ENCODE data around the gene DAGLA. TPM values are rescaled to one million over a fixed set of nuclear protein-coding genes. Genes with fewer than 3 reads are reported as not detected.
A peak's percentile ranks its signal among the peaks of the same experiment; 100 is the strongest.

DAGLA gene
- total and polyA plus RNA-seq, 2 of the 13 experiments (the other 11 are each of a cell fraction or from before 2014, with no cell fraction given) = 2.6 to 3.9 TPM

DNA sequence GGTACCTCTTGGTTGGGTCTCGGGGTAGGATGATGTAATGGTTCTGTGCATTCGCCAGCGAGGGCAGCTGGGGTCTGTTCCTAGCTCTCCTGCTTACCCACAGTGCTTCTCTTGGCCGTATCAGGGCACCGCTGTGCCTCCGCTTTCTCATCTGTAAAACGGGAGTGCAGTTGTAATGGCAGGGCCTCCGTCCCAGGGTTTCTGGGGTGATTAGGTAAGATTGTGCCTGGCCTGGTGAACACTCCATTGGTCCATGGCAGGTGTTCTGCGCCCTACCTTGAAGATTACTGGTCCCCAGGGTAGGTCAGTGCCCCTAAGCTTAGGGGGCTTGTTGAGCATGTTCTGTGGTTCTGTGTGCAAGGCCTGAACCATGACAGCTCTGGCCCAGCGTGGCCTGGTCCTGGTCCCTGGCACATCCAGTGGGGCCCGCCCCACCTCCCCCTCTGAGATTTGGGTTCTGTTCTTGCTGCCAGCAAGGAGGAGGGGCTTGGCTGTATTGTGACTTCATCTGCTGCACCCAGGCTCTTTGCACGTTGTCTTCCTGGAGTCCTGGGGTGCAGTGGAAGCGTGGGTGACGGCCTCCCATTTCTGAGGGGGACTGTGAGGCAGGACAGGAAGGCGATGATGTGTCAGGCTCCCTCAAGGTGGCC is 77.1 kb downstream of the DAGLA start:
- FAIRE-seq (no peak), ATAC-seq (peak; percentile 2), DNase-seq (ENCODE audit: low spot score) (no peak)
- POLR2A ChIA-PET = interaction anchor here (0.7 to 4.6 kb wide), 13 partner anchors 9 to 217 kb away, joined by 3 to 92 read pairs (median 5); partner anchors contain the start of genes FEN1 and TMEM258
- Histone ChIP-seq H2AFZ (ENCODE audit: low read length) (no peak overlapping the region), H4K20me1 (ENCODE audit: insufficient read depth, low read length) (0 out of 2 replicates have a peak, but pooled peaks cover 2% of the 10 kb centered on the region), H3K4me3 (replicated peaks in 1 of 3; ENCODE audit: insufficient read depth in 1 of 3, low read depth in 2 of 3, low read length in 3 of 3) (peak overlapping the region; percentile 21 to 66 (median 32); a peak in 5 of 6 replicates), H3K4me2 (ENCODE audit: low read depth, low read length) (peak overlapping the region; percentile 93), H3K79me2 (ENCODE audit: insufficient read depth, low read length) (peaks cover 70% of the 10 kb centered on the region), H3K36me3 (replicated peaks in 1 of 2; ENCODE audit: control insufficient read depth in 1 of 2, insufficient read depth in 2 of 2, low read length in 2 of 2) (no peaks in the 10 kb centered on the region), H3K27me3 (ENCODE audit: control insufficient read depth in 1 of 2, insufficient read depth in 2 of 2, low read length in 2 of 2) (no peaks in the 10 kb centered on the region), H3K9me3 (ENCODE audit: low read length) (no peaks in the 10 kb centered on the region), H3K9ac (ENCODE audit: insufficient read depth, low read depth, low read length) (peak overlapping the region; percentile 89), H3K4me1 (ENCODE audit: insufficient read depth, low read length) (peaks cover 65% of the 10 kb centered on the region), H3K27ac (ENCODE audit: extremely low read length, insufficient read depth, low read length) (peak overlapping the region; percentile 100)
- BruUV-seq (replicated peaks) = no TSS peak
- CTCF ChIA-PET (ENCODE audit: low intra/inter-chr PET ratio, low total read pairs) = interaction anchor here (0.9 to 1.2 kb wide), 2 partner anchors 12 to 19 kb away, joined by 3 to 4 read pairs; no protein-coding TSS in a partner anchor
- intact Hi-C loops (cut with micrococcal nuclease; ENCODE audit: unreplicated experiment) = no loop called here
- WGBS (ENCODE audit: low lambda C conversion rate) = 75% methylated on average over 12 of the region's 15 CpGs
- in situ Hi-C loops (cut with HindIII; ENCODE audit: extremely low pct_ligation_motif_present, low pct_unique_long_range_greater_than_20kb) = no loop called here
- TF ChIP-seq HDAC6 (IDR thresholded peaks at IDR 0.05; ENCODE audit: low read depth, low read length) (no peak), ZC3H13 (CRISPR knock-in tag; IDR thresholded peaks at IDR 0.05) (peak; percentile 67; the same call in 1 of the 2 replicates), ZNF720 (CRISPR knock-in tag; IDR thresholded peaks at IDR 0.05) (no peak), FUBP1 (CRISPR knock-in tag; IDR thresholded peaks at IDR 0.05; ENCODE audit: borderline replicate concordance) (no peak), CBX1 (IDR thresholded peaks at IDR 0.05; ENCODE audit: low read depth) (no peak)
- TF ChIP-seq, protein P1, sequence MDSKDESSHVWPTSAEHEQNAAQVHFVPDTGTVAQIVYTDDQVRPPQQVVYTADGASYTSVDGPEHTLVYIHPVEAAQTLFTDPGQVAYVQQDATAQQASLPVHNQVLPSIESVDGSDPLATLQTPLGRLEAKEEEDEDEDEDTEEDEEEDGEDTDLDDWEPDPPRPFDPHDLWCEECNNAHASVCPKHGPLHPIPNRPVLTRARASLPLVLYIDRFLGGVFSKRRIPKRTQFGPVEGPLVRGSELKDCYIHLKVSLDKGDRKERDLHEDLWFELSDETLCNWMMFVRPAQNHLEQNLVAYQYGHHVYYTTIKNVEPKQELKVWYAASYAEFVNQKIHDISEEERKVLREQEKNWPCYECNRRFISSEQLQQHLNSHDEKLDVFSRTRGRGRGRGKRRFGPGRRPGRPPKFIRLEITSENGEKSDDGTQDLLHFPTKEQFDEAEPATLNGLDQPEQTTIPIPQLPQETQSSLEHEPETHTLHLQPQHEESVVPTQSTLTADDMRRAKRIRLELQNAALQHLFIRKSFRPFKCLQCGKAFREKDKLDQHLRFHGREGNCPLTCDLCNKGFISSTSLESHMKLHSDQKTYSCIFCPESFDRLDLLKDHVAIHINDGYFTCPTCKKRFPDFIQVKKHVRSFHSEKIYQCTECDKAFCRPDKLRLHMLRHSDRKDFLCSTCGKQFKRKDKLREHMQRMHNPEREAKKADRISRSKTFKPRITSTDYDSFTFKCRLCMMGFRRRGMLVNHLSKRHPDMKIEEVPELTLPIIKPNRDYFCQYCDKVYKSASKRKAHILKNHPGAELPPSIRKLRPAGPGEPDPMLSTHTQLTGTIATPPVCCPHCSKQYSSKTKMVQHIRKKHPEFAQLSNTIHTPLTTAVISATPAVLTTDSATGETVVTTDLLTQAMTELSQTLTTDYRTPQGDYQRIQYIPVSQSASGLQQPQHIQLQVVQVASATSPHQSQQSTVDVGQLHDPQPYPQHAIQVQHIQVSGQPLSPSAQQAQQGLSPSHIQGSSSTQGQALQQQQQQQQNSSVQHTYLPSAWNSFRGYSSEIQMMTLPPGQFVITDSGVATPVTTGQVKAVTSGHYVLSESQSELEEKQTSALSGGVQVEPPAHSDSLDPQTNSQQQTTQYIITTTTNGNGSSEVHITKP (CRISPR knock-in tag; IDR thresholded peaks at IDR 0.05; ENCODE audit: low read depth) = 0 out of 2 replicates have a peak, but pooled peaks have one; percentile 4
- TF ChIP-seq, protein P2, sequence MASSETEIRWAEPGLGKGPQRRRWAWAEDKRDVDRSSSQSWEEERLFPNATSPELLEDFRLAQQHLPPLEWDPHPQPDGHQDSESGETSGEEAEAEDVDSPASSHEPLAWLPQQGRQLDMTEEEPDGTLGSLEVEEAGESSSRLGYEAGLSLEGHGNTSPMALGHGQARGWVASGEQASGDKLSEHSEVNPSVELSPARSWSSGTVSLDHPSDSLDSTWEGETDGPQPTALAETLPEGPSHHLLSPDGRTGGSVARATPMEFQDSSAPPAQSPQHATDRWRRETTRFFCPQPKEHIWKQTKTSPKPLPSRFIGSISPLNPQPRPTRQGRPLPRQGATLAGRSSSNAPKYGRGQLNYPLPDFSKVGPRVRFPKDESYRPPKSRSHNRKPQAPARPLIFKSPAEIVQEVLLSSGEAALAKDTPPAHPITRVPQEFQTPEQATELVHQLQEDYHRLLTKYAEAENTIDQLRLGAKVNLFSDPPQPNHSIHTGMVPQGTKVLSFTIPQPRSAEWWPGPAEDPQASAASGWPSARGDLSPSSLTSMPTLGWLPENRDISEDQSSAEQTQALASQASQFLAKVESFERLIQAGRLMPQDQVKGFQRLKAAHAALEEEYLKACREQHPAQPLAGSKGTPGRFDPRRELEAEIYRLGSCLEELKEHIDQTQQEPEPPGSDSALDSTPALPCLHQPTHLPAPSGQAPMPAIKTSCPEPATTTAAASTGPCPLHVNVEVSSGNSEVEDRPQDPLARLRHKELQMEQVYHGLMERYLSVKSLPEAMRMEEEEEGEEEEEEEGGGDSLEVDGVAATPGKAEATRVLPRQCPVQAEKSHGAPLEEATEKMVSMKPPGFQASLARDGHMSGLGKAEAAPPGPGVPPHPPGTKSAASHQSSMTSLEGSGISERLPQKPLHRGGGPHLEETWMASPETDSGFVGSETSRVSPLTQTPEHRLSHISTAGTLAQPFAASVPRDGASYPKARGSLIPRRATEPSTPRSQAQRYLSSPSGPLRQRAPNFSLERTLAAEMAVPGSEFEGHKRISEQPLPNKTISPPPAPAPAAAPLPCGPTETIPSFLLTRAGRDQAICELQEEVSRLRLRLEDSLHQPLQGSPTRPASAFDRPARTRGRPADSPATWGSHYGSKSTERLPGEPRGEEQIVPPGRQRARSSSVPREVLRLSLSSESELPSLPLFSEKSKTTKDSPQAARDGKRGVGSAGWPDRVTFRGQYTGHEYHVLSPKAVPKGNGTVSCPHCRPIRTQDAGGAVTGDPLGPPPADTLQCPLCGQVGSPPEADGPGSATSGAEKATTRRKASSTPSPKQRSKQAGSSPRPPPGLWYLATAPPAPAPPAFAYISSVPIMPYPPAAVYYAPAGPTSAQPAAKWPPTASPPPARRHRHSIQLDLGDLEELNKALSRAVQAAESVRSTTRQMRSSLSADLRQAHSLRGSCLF (CRISPR knock-in tag; IDR thresholded peaks at IDR 0.05; ENCODE audit: borderline replicate concordance) = no peak
